ENCODE data around the gene C3orf22. TPM values are rescaled to one million over a fixed set of nuclear protein-coding genes. Genes with fewer than 3 reads are reported as not detected.
A peak's percentile ranks its signal among the peaks of the same experiment; 100 is the strongest.

The C3orf22 gene
- total RNA-seq, 4 donors from 2014 or later = not detected

- Histone ChIP-seq H3K36me3 (no peaks in the 10 kb centered on the region), H3K4me1 (no peaks in the 10 kb centered on the region), H3K27me3 (no peaks in the 10 kb centered on the region), H3K4me3 (no peak overlapping the region), H3K27ac (peak overlapping the region in 1 of 4 donors; percentile 31), H3K9me3 (no peaks in the 10 kb centered on the region)
- in situ Hi-C loops (cut with MboI; ENCODE audit: low pct_ligation_motif_present in 1 of 4, low pct_unique_long_range_greater_than_20kb in 1 of 4, low sequenced_read_pairs in 3 of 4) = no loop called here
- DNase-seq = peak; percentile 33
- TF ChIP-seq POLR2AphosphoS5 (IDR thresholded peaks at IDR 0.05) (no peak), POLR2A (IDR thresholded peaks at IDR 0.05) (no peak), EP300 (IDR thresholded peaks at IDR 0.05; ENCODE audit: low read depth) (no peak), CTCF (IDR thresholded peaks at IDR 0.05) (no peak)
- intact Hi-C loops (cut with DNase I; ENCODE audit: low total_unique reads) = no loop called here
- 81% methylated on average over 18 of the region's 18 CpGs; no CpG with 5 or more reads in 1 of the 2 donors for WGBS, 2 donors (ENCODE audit: low coverage in 1 of 2)
Measured at GRCh38 chr3:126530171-126531050, 28.3 kb downstream of the C3orf22 start.

GRCh38 chr3:126529585-126530170, 29.1 kb downstream of the C3orf22 start:
- Histone ChIP-seq H3K36me3 (no peaks in the 10 kb centered on the region), H3K9me3 (no peaks in the 10 kb centered on the region), H3K4me3 (no peak overlapping the region), H3K4me1 (peaks cover 1 to 4% (median 2%) of the 10 kb centered on the region in 4 donors), H3K27me3 (peaks cover 2% of the 10 kb centered on the region), H3K27ac (peak overlapping the region in 1 of 4 donors; percentile 31)
- intact Hi-C loops (cut with DNase I; ENCODE audit: low total_unique reads) (no loop called here), in situ Hi-C loops (cut with MboI; ENCODE audit: low pct_ligation_motif_present in 1 of 4, low pct_unique_long_range_greater_than_20kb in 1 of 4, low sequenced_read_pairs in 3 of 4) (no loop called here)
- WGBS, 2 donors (ENCODE audit: low coverage in 1 of 2) = 74% methylated on average over 7 of the region's 7 CpGs; no CpG with 5 or more reads in 1 of the 2 donors
- TF ChIP-seq CTCF (IDR thresholded peaks at IDR 0.05) (no peak), EP300 (IDR thresholded peaks at IDR 0.05; ENCODE audit: low read depth) (no peak), POLR2AphosphoS5 (IDR thresholded peaks at IDR 0.05) (no peak), POLR2A (IDR thresholded peaks at IDR 0.05) (no peak)
- DNase-seq = no peak

- intact Hi-C loops (cut with DNase I; ENCODE audit: low total_unique reads) = no loop called here
- in situ Hi-C loops (cut with MboI; ENCODE audit: low pct_ligation_motif_present in 1 of 4, low pct_unique_long_range_greater_than_20kb in 1 of 4, low sequenced_read_pairs in 3 of 4) = no loop called here
Measured at GRCh38 chr3:126528800-126529541, 29.8 kb downstream of the C3orf22 start.

More at GRCh38 chr3:126528800-126529541, 29.8 kb downstream of the C3orf22 start:
- Histone ChIP-seq H3K4me3 (no peak overlapping the region), H3K9me3 (no peaks in the 10 kb centered on the region), H3K4me1 (peaks cover 4 to 9% (median 9%) of the 10 kb centered on the region in 4 donors), H3K27me3 (peaks cover 8% of the 10 kb centered on the region), H3K27ac (no peak overlapping the region), H3K36me3 (no peaks in the 10 kb centered on the region)
- no peak for DNase-seq
- 60 to 83% methylated on average over 1 to 12 of the region's 14 CpGs for WGBS, 2 donors (ENCODE audit: low coverage in 1 of 2)
- TF ChIP-seq EP300 (IDR thresholded peaks at IDR 0.05; ENCODE audit: low read depth) (no peak), POLR2AphosphoS5 (IDR thresholded peaks at IDR 0.05) (no peak), POLR2A (IDR thresholded peaks at IDR 0.05) (no peak), CTCF (IDR thresholded peaks at IDR 0.05) (no peak)
